ENCODE measurements around the gene C11orf58.

The C11orf58 gene

DNA sequence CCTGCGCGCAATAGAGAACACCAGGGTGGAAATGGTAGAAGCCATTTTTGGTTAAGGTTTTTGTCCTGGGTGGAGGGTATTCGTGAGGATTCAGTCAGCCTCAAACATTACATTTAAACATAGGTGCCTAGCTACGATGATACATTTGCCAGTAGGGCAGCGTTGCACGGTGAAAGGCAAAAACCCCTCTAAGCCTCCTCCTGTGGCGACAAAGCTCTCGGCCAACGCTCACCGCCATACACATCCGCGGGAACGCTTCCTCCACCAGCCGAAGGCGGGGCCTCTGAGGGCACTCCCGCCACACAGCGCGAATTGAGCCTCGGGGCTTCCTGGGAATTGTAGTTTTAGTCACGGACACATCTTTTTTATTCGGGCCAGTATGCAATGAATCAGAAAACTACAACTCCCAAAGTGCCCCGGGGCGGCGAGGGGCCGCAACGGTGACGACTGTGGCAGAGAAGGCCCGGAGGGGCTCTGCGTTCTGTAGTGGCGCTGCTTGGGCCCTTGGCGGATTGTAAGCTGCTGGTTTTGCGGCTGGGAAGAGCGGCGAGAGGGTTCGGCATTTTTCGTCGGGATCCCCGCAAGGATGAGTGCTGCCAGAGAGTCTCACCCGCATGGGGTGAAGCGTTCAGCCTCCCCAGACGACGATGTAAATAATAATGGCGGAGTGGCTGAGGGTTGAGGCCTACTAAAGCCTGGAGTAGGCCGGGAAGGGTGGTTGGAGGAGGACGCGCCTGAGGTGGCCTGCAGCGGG is at the start of gene C11orf58:
C11orf58 (plus strand) TSS at position 455 of the 754 bp plus-strand sequence; CDS start at position 587, 132 bp downstream.
- DNase-seq: peak; percentile 91

- no peak for DNase-seq
These were observed 48.4 kb upstream of the C11orf58 start for GRCh38 chr11:16690086-16690485.

DNA sequence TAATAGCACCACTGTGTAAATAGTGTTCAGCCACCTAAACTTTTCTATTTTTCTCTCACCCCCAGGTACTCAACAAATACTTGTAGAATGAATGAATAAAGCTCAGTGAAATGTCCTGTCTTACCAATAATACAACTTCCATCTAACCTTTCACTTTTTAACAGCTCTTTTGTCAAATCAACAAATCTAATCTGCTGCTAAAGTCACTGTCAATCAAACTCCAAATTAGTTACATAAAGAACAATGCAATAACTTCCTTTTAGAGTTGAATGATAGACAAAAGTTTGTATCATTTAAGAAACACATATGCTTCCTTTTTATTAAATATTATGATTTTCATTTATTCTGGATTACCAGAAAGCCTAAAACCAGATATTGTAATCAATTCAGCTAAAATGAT is 34.7 kb upstream of the C11orf58 start:
- DNase-seq: no peak

DNA sequence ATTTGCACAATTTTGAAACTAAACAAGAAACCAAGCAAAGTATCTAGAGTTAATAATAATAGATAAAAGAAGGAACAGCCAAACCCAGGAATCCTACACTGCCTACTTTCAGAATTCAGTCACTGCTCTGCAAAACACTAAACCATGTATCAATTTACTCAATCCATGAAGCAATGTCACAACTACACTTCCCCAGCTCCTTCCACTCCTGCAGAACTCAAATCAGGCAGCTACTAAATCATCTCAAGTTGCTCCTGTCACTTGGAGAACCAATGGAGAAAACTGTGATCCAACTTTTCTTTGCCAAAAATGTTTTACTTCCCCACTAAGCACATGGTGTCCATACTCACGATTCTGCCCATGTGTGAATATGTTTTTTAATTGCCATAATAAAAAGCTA is 24.9 kb upstream of the C11orf58 start:
- no peak for DNase-seq

DNA sequence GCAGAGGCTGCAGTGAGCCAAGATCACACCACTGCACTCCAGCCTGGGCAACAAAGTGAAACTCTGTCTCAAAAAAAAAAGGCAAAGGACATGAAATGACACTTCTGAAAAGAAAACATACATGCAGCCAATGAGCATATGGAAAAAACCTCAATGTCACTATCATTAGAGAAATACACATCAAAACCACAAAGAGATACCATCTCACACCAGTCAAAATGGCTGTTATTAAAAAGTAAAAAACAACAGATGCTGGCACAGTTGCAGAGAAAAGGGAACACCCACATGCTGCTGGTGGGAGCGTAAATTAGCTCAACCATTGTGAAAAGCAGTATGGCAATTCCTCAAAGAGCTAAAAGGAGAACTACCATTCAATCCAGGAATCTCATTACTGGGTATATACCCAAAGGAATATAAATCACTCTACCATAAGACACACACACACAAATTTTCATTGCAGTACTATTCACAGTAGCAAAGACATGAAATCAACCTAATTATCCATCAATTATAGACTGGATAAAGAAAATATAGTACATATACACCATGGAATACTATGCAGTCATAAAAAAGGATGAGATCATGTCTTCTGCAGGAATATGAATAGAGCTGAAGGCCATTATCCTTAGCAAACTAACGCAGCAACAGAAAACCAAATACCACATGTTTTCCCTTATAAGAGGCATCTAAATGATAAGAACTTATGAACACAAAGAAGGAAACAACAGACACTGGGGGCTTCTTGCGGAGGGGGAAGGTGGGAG is 15.7 kb upstream of the C11orf58 start:
- DNase-seq: no peak

DNA sequence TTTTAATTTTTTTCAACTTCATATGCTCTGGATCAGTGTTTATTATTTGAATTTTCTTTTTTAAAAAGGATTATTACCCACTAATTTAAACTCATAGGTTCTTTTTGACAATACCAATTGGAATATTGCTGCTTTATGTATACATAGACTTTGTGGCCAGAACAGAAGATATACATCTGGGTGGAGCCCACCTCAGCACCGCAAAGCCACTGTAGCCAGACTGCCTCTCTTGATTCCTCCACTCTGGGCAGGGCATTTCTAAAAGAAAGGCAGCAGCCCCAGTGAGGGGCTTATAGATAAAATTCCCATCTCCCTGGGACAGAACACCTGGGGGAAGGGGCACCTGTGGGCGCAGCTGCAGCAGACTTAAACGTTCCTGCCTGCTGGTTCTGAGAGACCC is 10.6 kb upstream of the C11orf58 start:
- no peak for DNase-seq

GRCh38 chr11:16737818-16738192 is 642 bp upstream of the C11orf58 start:
- DNase-seq: no peak

GRCh38 chr11:16738947-16739815 is 734 bp downstream of the C11orf58 start:
- DNase-seq: no peak

GRCh38 chr11:16741473-16741872 is 3.0 kb downstream of the C11orf58 start:
- DNase-seq: no peak

DNA sequence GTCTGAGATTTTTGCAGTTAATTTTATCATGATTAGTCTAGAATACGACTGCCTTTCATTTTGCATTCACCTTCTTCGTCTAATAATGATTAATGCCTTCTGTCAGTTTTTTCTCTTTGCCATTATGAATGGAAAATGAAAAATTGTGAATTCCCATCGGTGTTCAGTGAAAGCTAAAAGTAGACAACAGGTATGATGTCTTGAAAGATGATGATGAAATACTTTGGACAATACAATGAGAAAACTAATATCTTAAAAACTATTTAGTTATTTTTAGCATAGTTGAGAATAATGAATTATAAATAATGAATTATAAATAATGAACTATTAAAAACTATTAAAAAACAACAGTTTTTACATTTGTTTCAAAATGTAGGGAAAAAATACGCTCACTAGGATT is 5.0 kb downstream of the C11orf58 start:
- DNase-seq: no peak

DNA sequence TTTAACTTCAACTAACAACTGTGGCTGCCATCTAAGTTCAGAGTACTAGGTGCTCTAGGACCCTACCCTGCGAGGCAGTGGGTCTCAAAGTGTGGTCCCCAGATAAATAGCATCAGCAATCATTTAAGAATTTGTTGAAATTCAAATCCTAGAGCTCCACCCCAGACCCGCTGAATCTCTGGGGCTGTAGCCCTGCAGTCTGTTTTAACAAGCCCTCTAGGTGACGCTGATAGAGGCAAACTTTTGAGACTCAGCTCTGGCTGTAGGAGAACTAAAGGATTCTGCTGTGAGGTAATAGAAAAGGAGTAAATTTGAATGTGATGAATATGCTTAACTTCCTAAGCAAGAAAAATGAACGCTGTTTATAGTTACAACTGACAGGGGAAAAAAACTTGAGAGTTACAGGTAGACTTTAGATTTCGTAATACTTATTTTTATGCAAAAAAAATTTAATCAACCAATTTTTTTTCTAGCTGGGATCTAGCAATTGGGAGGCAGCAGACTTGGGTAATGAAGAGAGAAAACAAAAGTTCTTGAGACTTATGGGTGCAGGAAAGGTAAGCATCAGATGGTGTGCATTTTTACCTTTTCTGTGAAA is 5.8 kb downstream of the C11orf58 start:
- no peak for DNase-seq

- DNase-seq: no peak
These were observed 7.6 kb downstream of the C11orf58 start for GRCh38 chr11:16745950-16746605.

DNA sequence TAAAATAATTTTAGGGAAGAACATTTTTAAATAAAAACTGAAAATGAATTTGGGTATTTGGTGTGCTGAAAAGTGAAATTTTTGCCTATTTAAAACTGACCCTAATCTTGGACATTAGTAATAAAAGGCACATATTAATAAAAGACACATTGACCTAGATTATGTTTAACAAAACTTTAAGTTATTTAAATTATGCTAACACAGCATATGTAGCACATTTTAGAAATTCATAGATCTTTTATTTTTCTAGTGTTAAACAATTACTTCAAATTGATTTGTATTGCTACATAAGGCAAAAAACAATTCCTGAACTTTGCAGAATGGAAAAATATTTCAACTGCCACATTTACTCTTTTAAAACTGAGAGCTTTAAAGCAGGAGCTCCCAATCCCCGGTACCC is 10.6 kb downstream of the C11orf58 start:
- DNase-seq: no peak

DNA sequence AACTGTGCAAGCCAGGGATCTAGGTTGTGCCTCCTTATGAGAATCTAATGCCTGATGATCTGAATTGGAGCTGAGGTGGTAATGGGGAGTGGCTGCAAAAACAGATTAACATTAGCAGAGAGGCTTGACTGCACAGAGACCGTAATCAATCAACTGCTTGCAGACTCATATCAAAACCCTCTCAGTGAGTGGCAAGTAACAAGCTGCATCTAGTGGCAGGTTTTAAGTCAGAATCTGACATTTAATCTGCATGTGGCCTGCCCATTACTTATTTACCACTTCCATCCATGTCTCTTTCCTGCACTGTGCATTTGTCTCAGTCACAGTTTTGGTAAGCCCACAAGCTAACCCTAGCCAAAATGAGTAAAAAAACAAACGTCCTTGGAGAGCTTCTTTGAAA is 11.2 kb downstream of the C11orf58 start:
- no peak for DNase-seq

DNA sequence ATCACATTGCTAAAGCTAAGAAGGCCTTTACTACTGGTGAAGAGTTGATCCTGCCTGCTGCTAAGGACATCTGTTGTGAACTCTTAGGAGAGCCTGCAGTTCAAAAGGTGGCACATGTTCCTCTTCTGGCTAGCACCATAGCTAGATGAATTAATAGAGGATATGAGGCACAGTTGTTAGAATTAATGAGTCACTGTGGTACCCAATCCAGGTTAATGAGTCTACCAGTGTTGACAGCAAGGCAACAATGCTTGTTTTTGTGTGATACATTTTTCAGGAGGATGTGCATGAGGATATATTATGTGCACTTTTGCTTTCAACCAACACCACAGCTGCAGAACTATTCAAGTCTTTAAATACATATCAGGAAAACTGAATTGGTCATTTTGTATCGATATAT is 12.0 kb downstream of the C11orf58 start:
- DNase-seq: no peak

DNA sequence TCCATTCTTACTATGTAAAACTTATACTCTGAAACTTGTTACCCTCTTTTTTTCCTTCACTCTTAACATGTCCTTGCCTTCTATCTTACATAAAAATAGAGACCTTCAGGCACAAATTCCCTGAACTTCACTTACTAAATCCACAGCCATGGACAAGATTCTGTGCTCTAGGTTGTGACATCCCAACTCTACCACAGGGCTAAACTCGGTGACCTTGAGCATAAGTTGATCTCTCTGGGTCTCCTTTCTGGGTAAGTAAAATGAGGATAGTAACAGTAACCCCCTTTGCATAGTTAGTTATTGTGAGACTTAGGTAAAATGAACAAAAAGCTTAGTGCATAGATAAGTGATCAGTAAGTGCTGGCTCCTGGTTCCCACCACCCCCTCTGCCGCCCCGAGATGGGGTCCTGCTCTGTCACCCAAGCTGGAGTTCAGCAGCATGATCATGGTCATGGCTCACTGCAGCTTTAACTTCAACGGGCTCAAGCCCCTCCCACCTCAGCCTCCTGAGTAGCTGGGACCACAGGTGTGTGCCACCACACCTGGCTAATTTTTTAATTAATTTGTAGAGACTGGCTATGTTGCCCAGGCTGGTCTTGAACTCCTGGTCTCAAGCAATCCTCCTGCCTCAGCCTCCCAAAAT is 20.1 kb downstream of the C11orf58 start:
- no peak for DNase-seq

- no peak for DNase-seq
These were observed 21.5 kb downstream of the C11orf58 start for GRCh38 chr11:16759857-16760508.

DNA sequence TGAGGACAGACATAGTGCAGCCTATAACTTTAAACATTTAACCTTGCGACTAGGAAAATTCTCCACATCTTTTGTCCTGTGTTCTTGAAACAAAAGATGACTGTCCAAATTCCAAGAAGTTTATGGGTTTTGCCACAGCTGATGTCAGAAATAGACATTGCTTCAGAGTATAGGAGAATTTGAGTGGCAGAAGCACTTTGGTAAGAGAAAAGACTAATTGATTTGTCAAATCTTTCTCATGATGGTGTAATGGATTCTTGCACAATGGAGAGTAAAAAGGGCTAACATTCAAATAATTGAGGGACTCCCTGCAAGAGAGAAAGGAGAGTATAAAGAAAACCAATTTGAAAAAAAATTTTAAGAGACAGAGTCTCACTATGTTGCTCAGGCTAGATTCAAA is 25.3 kb downstream of the C11orf58 start:
- DNase-seq: no peak

GRCh38 chr11:16764888-16765287 is 26.4 kb downstream of the C11orf58 start:
- no peak for DNase-seq

DNA sequence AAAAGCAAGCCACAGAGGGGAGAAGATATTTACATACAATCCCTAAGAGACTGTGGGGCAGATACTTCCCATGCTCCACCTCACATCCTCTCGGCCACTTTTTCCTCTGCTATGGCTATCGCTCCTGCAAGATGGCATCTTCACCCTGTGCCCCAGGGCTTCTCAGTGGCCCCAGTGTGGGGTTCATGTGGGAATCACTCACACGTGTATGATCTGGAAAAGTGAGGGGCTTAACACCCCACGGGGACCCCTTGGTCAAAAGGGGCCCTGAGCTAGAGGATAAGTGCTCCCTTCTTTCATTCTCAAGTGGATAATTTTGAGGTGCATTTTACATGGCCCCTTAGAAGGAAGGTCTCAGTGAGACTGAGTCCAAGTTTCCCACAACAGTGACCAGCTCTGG is 28.7 kb downstream of the C11orf58 start:
- no peak for DNase-seq

DNA sequence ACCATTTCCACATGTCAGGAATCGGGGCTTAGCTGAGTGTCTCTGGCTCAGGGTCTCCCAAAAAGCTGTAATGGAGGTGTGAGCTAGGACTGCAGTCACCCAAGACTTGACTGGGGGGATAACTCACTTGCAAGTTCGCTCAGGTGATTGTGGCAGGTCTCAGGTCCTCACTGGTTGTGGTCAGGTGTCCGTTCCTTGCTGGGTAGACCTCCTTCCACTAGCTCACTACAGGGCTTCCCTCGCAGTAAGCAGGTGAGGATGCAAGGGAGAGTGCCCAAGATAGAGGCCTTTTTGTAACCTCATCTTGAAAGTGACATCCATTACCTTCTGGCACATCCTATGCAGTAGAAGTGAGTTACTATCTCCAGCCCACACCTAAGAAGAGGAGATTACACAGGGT is 29.5 kb downstream of the C11orf58 start:
- no peak for DNase-seq
